Measurements from ENCODE around the gene ST8SIA6.

The ST8SIA6 gene

GRCh38 chr10:17475661-17476060, 21.3 kb upstream of the ST8SIA6 start:
- no peak overlapping the region for H3K9ac ChIP-seq (ENCODE audit: low read length)
- H3K27me3 ChIP-seq (ENCODE audit: control insufficient read depth, insufficient read depth, low read length), result no peaks in the 10 kb centered on the region
- H3K4me1 ChIP-seq (ENCODE audit: control insufficient read depth, low read depth, low read length), result no peaks in the 10 kb centered on the region
- no peaks in the 10 kb centered on the region for H3K9me3 ChIP-seq (ENCODE audit: control insufficient read depth, low read depth, low read length)
- H3K36me3 ChIP-seq (ENCODE audit: control insufficient read depth, low read depth, low read length), result no peaks in the 10 kb centered on the region
- H3K4me3 ChIP-seq (ENCODE audit: low read length), result no peak overlapping the region
- no peak overlapping the region for H3K27ac ChIP-seq (ENCODE audit: low read length)

GRCh38 chr10:17474595-17475323, 20.4 kb upstream of the ST8SIA6 start:
- Histone ChIP-seq H3K4me3 (ENCODE audit: low read length) (no peak overlapping the region), H3K27ac (ENCODE audit: low read length) (no peak overlapping the region), H3K27me3 (ENCODE audit: control insufficient read depth, insufficient read depth, low read length) (no peaks in the 10 kb centered on the region), H3K9ac (ENCODE audit: low read length) (no peak overlapping the region), H3K36me3 (ENCODE audit: control insufficient read depth, low read depth, low read length) (no peaks in the 10 kb centered on the region), H3K9me3 (ENCODE audit: control insufficient read depth, low read depth, low read length) (no peaks in the 10 kb centered on the region), H3K4me1 (ENCODE audit: control insufficient read depth, low read depth, low read length) (no peaks in the 10 kb centered on the region)

DNA sequence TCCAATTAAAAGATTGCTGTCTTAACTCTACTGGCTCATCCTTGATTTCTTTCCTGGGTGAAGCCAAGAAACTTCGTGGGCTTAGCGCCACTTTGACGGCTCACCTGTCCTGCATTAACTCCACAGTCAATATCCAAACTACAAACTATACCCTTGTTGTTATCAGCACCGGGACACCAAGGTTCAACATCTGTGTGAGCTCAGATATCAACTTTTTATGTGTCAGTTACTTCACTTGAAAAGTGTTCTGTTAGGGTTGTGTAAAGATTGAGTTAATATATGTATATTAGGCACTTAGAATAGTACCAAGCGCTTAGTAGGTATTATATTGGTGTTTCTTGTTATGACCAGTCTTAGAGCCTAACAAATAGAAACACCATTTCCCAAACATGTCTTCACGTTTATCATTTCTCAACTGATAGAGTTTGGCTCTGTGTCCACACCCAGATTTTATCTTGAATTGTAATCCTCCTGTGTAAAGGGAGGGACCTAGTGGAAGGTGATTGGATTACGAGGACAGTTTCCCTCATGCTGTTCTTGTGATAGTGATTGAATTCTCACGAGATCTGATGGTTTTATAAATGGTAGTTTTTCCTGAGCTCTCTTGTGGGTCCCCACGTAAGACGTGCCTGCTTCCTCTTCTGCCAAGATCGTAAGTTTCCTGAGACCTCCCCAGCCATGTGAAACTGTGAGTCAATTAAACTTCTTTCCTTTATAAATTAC, 19.0 kb upstream of the ST8SIA6 start:
- Histone ChIP-seq H3K9me3 (ENCODE audit: control insufficient read depth, low read depth, low read length) (no peaks in the 10 kb centered on the region), H3K36me3 (ENCODE audit: control insufficient read depth, low read depth, low read length) (no peaks in the 10 kb centered on the region), H3K4me3 (ENCODE audit: low read length) (no peak overlapping the region), H3K27me3 (ENCODE audit: control insufficient read depth, insufficient read depth, low read length) (no peaks in the 10 kb centered on the region), H3K9ac (ENCODE audit: low read length) (no peak overlapping the region), H3K4me1 (ENCODE audit: control insufficient read depth, low read depth, low read length) (no peaks in the 10 kb centered on the region), H3K27ac (ENCODE audit: low read length) (no peak overlapping the region)

GRCh38 chr10:17472481-17473227, 18.3 kb upstream of the ST8SIA6 start:
- Histone ChIP-seq H3K4me3 (ENCODE audit: low read length) (no peak overlapping the region), H3K27ac (ENCODE audit: low read length) (no peak overlapping the region), H3K27me3 (ENCODE audit: control insufficient read depth, insufficient read depth, low read length) (no peaks in the 10 kb centered on the region), H3K4me1 (ENCODE audit: control insufficient read depth, low read depth, low read length) (no peaks in the 10 kb centered on the region), H3K9me3 (ENCODE audit: control insufficient read depth, low read depth, low read length) (no peaks in the 10 kb centered on the region), H3K9ac (ENCODE audit: low read length) (no peak overlapping the region), H3K36me3 (ENCODE audit: control insufficient read depth, low read depth, low read length) (no peaks in the 10 kb centered on the region)

DNA sequence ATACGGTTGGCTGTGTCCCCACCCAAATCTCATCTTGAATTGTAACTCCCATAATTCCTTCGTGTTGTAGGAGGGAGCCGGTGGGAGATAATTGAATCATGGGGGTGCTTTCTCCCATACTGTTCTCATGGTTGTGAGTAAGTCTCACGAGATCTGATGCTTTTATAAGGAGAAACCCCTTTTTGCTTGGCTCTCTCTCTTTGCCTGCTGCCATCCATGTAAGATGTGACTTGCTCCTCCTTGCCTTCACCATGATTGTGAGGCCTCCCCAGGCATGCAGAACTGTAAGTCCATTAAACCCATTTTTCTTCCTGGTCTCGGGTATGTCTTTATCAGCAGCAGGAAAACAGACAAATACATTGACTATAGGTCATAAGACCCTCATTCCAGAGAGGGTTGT, 15.9 kb upstream of the ST8SIA6 start:
- no peaks in the 10 kb centered on the region for H3K36me3 ChIP-seq (ENCODE audit: control insufficient read depth, low read depth, low read length)
- H3K4me3 ChIP-seq (ENCODE audit: low read length), result no peak overlapping the region
- no peaks in the 10 kb centered on the region for H3K27me3 ChIP-seq (ENCODE audit: control insufficient read depth, insufficient read depth, low read length)
- no peak overlapping the region for H3K9ac ChIP-seq (ENCODE audit: low read length)
- no peaks in the 10 kb centered on the region for H3K4me1 ChIP-seq (ENCODE audit: control insufficient read depth, low read depth, low read length)
- H3K9me3 ChIP-seq (ENCODE audit: control insufficient read depth, low read depth, low read length), result no peaks in the 10 kb centered on the region
- H3K27ac ChIP-seq (ENCODE audit: low read length), result no peak overlapping the region

DNA sequence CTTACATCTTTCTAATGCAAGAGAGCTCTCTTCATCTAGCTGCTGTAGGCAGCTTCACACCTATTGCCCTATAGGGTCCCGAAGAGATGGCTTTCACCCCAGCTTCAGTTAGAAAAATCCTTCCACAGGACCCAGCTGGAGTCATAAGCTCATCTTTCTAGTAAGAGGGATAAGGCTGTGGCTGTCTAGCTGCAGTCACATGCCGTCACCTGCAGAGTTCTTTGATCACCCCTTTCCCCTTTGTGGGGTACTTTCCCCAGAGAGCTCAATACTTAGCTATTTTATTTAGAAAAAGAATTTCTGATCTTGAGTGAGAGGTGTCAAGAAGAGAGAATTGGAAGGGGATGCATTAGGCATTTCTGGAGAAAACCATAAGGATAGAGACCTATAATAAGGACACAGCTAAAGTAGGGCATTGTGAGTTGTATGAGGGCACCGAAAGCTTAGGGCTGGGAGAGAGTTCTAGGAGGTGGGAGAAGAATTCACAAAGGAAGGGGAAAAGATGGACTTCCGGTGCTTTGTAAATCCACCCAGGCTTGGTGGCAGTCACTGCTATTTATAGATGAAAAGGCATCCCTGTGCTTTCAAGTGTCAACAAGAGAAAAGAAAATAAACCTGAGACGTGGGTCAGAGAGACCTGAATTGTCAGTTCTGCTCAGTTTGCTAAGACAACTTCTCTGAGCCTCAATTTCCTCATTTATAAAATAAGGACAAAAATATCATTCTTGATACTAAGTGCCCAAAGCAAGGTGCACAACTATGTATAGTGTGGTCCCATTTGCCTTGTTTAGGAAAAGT, 11.1 kb upstream of the ST8SIA6 start:
- Histone ChIP-seq H3K4me1 (ENCODE audit: control insufficient read depth, low read depth, low read length) (no peaks in the 10 kb centered on the region), H3K4me3 (ENCODE audit: low read length) (no peak overlapping the region), H3K27ac (ENCODE audit: low read length) (no peak overlapping the region), H3K36me3 (ENCODE audit: control insufficient read depth, low read depth, low read length) (no peaks in the 10 kb centered on the region), H3K9me3 (ENCODE audit: control insufficient read depth, low read depth, low read length) (no peaks in the 10 kb centered on the region), H3K27me3 (ENCODE audit: control insufficient read depth, insufficient read depth, low read length) (no peaks in the 10 kb centered on the region), H3K9ac (ENCODE audit: low read length) (no peak overlapping the region)

DNA sequence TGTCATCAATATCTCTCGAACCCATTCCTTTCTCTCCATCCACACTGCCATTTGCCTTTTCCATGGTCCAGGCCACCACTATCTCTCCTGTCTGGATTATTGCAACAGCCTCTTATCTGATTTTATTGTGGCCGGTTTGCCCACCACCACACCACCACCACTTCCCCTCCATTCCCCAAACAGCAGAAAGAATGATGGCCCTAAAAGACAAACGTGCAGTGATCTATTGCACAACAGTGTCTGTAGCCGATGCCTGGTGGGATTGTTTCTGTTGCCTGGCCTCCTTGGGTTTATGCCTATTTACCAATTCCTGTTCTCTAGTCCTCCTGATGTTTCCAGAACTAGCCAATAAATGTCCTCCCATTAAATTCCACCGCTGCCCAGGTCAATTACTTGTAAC, 10.2 kb upstream of the ST8SIA6 start:
- Histone ChIP-seq H3K4me1 (ENCODE audit: control insufficient read depth, low read depth, low read length) (no peaks in the 10 kb centered on the region), H3K27me3 (ENCODE audit: control insufficient read depth, insufficient read depth, low read length) (no peaks in the 10 kb centered on the region), H3K27ac (ENCODE audit: low read length) (no peak overlapping the region), H3K4me3 (ENCODE audit: low read length) (no peak overlapping the region), H3K9me3 (ENCODE audit: control insufficient read depth, low read depth, low read length) (no peaks in the 10 kb centered on the region), H3K9ac (ENCODE audit: low read length) (no peak overlapping the region), H3K36me3 (ENCODE audit: control insufficient read depth, low read depth, low read length) (no peaks in the 10 kb centered on the region)

GRCh38 chr10:17460756-17461155, 6.4 kb upstream of the ST8SIA6 start:
- peaks cover 8% of the 10 kb centered on the region for H3K27me3 ChIP-seq (ENCODE audit: control insufficient read depth, insufficient read depth, low read length)
- no peak overlapping the region for H3K27ac ChIP-seq (ENCODE audit: low read length)
- H3K9me3 ChIP-seq (ENCODE audit: control insufficient read depth, low read depth, low read length), result no peaks in the 10 kb centered on the region
- H3K4me1 ChIP-seq (ENCODE audit: control insufficient read depth, low read depth, low read length), result peaks cover 10% of the 10 kb centered on the region
- H3K4me3 ChIP-seq (ENCODE audit: low read length), result no peak overlapping the region
- no peaks in the 10 kb centered on the region for H3K36me3 ChIP-seq (ENCODE audit: control insufficient read depth, low read depth, low read length)
- no peak overlapping the region for H3K9ac ChIP-seq (ENCODE audit: low read length)

DNA sequence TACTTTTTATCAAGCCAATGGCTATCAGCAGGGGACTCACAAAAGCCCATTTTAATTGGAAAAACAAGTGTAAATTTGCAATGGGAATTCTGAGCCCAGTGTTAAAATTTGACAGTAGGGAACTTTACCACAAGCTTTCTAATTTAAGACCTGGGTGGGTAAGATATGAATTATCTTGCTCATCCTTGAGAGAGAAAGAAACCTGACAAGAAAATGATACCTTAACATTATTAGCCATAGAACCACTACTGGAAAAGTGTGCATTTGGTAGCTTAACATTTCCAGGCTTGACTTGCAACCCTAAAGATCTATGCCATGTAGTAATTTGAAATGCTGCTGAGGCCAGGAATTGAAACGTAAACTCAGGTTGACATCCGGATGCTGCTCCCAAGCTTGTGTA, 2.7 kb upstream of the ST8SIA6 start:
- H3K4me3 ChIP-seq (ENCODE audit: low read length), result no peak overlapping the region
- H3K27ac ChIP-seq (ENCODE audit: low read length), result no peak overlapping the region
- H3K9ac ChIP-seq (ENCODE audit: low read length), result no peak overlapping the region
- H3K36me3 ChIP-seq (ENCODE audit: control insufficient read depth, low read depth, low read length), result no peaks in the 10 kb centered on the region
- H3K9me3 ChIP-seq (ENCODE audit: control insufficient read depth, low read depth, low read length), result no peaks in the 10 kb centered on the region
- peaks cover 21% of the 10 kb centered on the region for H3K4me1 ChIP-seq (ENCODE audit: control insufficient read depth, low read depth, low read length)
- H3K27me3 ChIP-seq (ENCODE audit: control insufficient read depth, insufficient read depth, low read length), result peaks cover 34% of the 10 kb centered on the region

GRCh38 chr10:17456032-17456548, 1.7 kb upstream of the ST8SIA6 start:
- Histone ChIP-seq H3K36me3 (ENCODE audit: control insufficient read depth, low read depth, low read length) (no peaks in the 10 kb centered on the region), H3K9me3 (ENCODE audit: control insufficient read depth, low read depth, low read length) (no peaks in the 10 kb centered on the region), H3K27ac (ENCODE audit: low read length) (no peak overlapping the region), H3K27me3 (ENCODE audit: control insufficient read depth, insufficient read depth, low read length) (peaks cover 42% of the 10 kb centered on the region), H3K4me1 (ENCODE audit: control insufficient read depth, low read depth, low read length) (peaks cover 27% of the 10 kb centered on the region), H3K4me3 (ENCODE audit: low read length) (no peak overlapping the region), H3K9ac (ENCODE audit: low read length) (no peak overlapping the region)

DNA sequence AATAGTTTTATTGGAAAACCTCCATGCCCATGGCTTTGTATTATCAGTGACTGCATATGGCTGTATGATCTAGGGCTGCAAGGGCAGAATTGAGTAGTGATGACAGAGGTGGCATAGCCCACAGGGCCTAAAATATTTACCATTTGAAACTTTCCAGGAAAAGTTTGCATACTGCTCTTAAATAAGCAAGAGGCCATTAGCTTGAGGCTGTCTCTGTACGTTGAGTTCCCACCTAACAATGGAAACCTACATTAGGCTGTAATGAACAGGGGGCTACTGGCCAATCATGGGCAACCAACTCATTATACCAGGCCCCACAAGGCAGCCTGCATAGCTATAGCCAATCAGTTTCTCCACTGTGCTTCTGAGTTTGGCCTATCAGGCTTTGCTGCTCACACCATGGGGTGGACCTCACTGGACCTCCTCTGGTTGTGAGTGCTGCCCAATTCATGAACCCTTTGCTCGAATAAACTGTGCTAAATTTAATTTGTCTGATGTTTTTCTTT, 673 bp upstream of the ST8SIA6 start:
- no peak overlapping the region for H3K27ac ChIP-seq (ENCODE audit: low read length)
- H3K27me3 ChIP-seq (ENCODE audit: control insufficient read depth, insufficient read depth, low read length), result peaks cover 42% of the 10 kb centered on the region
- H3K4me3 ChIP-seq (ENCODE audit: low read length), result peak overlapping the region; percentile 61
- H3K36me3 ChIP-seq (ENCODE audit: control insufficient read depth, low read depth, low read length), result no peaks in the 10 kb centered on the region
- no peak overlapping the region for H3K9ac ChIP-seq (ENCODE audit: low read length)
- no peaks in the 10 kb centered on the region for H3K9me3 ChIP-seq (ENCODE audit: control insufficient read depth, low read depth, low read length)
- H3K4me1 ChIP-seq (ENCODE audit: control insufficient read depth, low read depth, low read length), result peaks cover 27% of the 10 kb centered on the region
